T-helper 17 cell (primary cell): ENCODE results near the gene BCL2L13. TPM values are rescaled to one million over a fixed set of nuclear protein-coding genes. Genes with fewer than 3 reads are reported as not detected.
A peak's percentile ranks its signal among the peaks of the same experiment; 100 is the strongest.

ENCODE experiments used
- ATAC-seq: fragments of 150-1000 bp; cut with Tn5 transposase; 2 replicates; pipeline ENCODE4 v1.10.0; 2021; ENCODE audit warnings: mild to moderate bottlenecking, moderate library complexity
- DNase-seq, 3 donors: peaks; one replicate each; pipeline versions ENCODE4 v3.0.0 to v3.0.0-alpha.2; 2020 to 2021
- H3K9me3 ChIP-seq: one replicate; pipeline ENCODE4 v1.7.0; 2013; ENCODE audit warnings: low read length, mild to moderate bottlenecking; ENCODE audit not compliant: control insufficient read depth, poor library complexity, severe bottlenecking
- H3K27ac Mint-ChIP-seq: one replicate; pipeline ENCODE4 v1.8.0; 2022; ENCODE audit warnings: mild to moderate bottlenecking, moderate library complexity, mixed read lengths
- H3K27me3 Mint-ChIP-seq: one replicate; pipeline ENCODE4 v1.8.0; 2022; ENCODE audit warnings: mixed read lengths
- H3K36me3 Mint-ChIP-seq: one replicate; pipeline ENCODE4 v1.8.0; 2022; ENCODE audit warnings: low read depth, mixed read lengths
- H3K4me1 Mint-ChIP-seq: one replicate; pipeline ENCODE4 v1.8.0; 2022; ENCODE audit warnings: mild to moderate bottlenecking, mixed read lengths
- H3K4me3 Mint-ChIP-seq: one replicate; pipeline ENCODE4 v1.8.0; 2022; ENCODE audit warnings: mild to moderate bottlenecking, moderate library complexity, mixed read lengths
- total RNA-seq, 4 donors: library from RNA in 2 of 4; stranded (reverse) in 2 of 4; gene quantifications; one replicate each; pipeline ENCODE4 v1.2.3 and lab custom pipeline; 2022 to 2026

BCL2L13 gene
- 10 to 100 TPM; 18.8 to 21.3 TPM for total RNA-seq
- total RNA-seq (lab: John Stamatoyannopoulos, UW) = 51.9 to 67.8 reads per million in 2 donors

- H3K4me3 Mint-ChIP-seq = peak within 1 kb of the TSS; percentile 95
- peak; percentile 94 for ATAC-seq
- H3K9me3 ChIP-seq = no peaks in the 10 kb centered on the region
- DNase-seq = peak; percentile 81 to 82 (median 82)
- H3K4me1 Mint-ChIP-seq = peaks cover 17% of the 10 kb centered on the region
- no peaks in the 10 kb centered on the region for H3K27me3 Mint-ChIP-seq
- peaks cover 5% of the 10 kb centered on the region for H3K36me3 Mint-ChIP-seq
- H3K27ac Mint-ChIP-seq = peak within 1 kb of the TSS; percentile 99
Observed at GRCh38 chr22:17638432-17639246, at the start of gene BCL2L13. Gene BCL2L13, plus strand, starts transcription at chr22:17638757. Its CDS starts 16,955 bp downstream, at chr22:17655712.

GRCh38 chr22:17589810-17590375 lies 48.7 kb upstream of the BCL2L13 start:
- H3K9me3 ChIP-seq = no peaks in the 10 kb centered on the region
- no peaks in the 10 kb centered on the region for H3K4me1 Mint-ChIP-seq
- H3K36me3 Mint-ChIP-seq = no peaks in the 10 kb centered on the region
- no peaks in the 10 kb centered on the region for H3K27me3 Mint-ChIP-seq
- peak overlapping the region; percentile 14 for H3K27ac Mint-ChIP-seq
- H3K4me3 Mint-ChIP-seq = no peak overlapping the region
- DNase-seq = no peak
- no peak for ATAC-seq

- Mint-ChIP-seq H3K27ac (peak overlapping the region; percentile 14), H3K4me3 (no peak overlapping the region), H3K4me1 (no peaks in the 10 kb centered on the region), H3K27me3 (no peaks in the 10 kb centered on the region), H3K36me3 (no peaks in the 10 kb centered on the region)
- no peak for ATAC-seq
- no peak for DNase-seq
- no peaks in the 10 kb centered on the region for H3K9me3 ChIP-seq
Observed at GRCh38 chr22:17590586-17590985, 48.0 kb upstream of the BCL2L13 start.

- no peaks in the 10 kb centered on the region for H3K27me3 Mint-ChIP-seq
- H3K4me1 Mint-ChIP-seq = no peaks in the 10 kb centered on the region
- no peak overlapping the region for H3K4me3 Mint-ChIP-seq
- no peaks in the 10 kb centered on the region for H3K9me3 ChIP-seq
- ATAC-seq = no peak
- no peak for DNase-seq
- no peak overlapping the region for H3K27ac Mint-ChIP-seq
- H3K36me3 Mint-ChIP-seq = peaks cover 3% of the 10 kb centered on the region
Observed at GRCh38 chr22:17592201-17592600, 46.4 kb upstream of the BCL2L13 start.

GRCh38 chr22:17596226-17596625 lies 42.3 kb upstream of the BCL2L13 start:
- Mint-ChIP-seq H3K27ac (peak overlapping the region; percentile 67), H3K36me3 (peaks cover 11% of the 10 kb centered on the region), H3K27me3 (no peaks in the 10 kb centered on the region), H3K4me1 (peaks cover 2% of the 10 kb centered on the region), H3K4me3 (no peak overlapping the region)
- no peak for ATAC-seq
- DNase-seq = no peak
- no peaks in the 10 kb centered on the region for H3K9me3 ChIP-seq

- peaks cover 11% of the 10 kb centered on the region for H3K36me3 Mint-ChIP-seq
- peak overlapping the region; percentile 67 for H3K27ac Mint-ChIP-seq
- ATAC-seq (no peak), DNase-seq (no peak)
- peaks cover 2% of the 10 kb centered on the region for H3K4me1 Mint-ChIP-seq
- H3K27me3 Mint-ChIP-seq = no peaks in the 10 kb centered on the region
- no peak overlapping the region for H3K4me3 Mint-ChIP-seq
- no peaks in the 10 kb centered on the region for H3K9me3 ChIP-seq
Observed at GRCh38 chr22:17597217-17597616, 41.3 kb upstream of the BCL2L13 start.

- DNase-seq = no peak
- H3K4me3 Mint-ChIP-seq = no peak overlapping the region
- no peaks in the 10 kb centered on the region for H3K9me3 ChIP-seq
- H3K27me3 Mint-ChIP-seq = no peaks in the 10 kb centered on the region
- H3K36me3 Mint-ChIP-seq = peaks cover 11% of the 10 kb centered on the region
- H3K27ac Mint-ChIP-seq = peak overlapping the region; percentile 73
- H3K4me1 Mint-ChIP-seq = peaks cover 2% of the 10 kb centered on the region
- ATAC-seq = no peak
Observed at GRCh38 chr22:17598318-17598717, 40.2 kb upstream of the BCL2L13 start.

- Mint-ChIP-seq H3K36me3 (peaks cover 12% of the 10 kb centered on the region), H3K4me3 (no peak overlapping the region), H3K4me1 (peaks cover 5% of the 10 kb centered on the region), H3K27me3 (no peaks in the 10 kb centered on the region), H3K27ac (peak overlapping the region; percentile 54)
- ATAC-seq = no peak
- H3K9me3 ChIP-seq = no peaks in the 10 kb centered on the region
- DNase-seq = no peak
Observed at GRCh38 chr22:17601031-17601430, 37.5 kb upstream of the BCL2L13 start.

- no peaks in the 10 kb centered on the region for H3K9me3 ChIP-seq
- Mint-ChIP-seq H3K27me3 (no peaks in the 10 kb centered on the region), H3K36me3 (peaks cover 5% of the 10 kb centered on the region), H3K4me3 (no peak overlapping the region), H3K27ac (peak overlapping the region; percentile 39), H3K4me1 (peaks cover 4% of the 10 kb centered on the region)
- ATAC-seq (no peak), DNase-seq (no peak)
Observed at GRCh38 chr22:17603668-17604067, 34.9 kb upstream of the BCL2L13 start.

GRCh38 chr22:17606496-17606895 lies 32.1 kb upstream of the BCL2L13 start:
- no peak for DNase-seq
- no peaks in the 10 kb centered on the region for H3K9me3 ChIP-seq
- Mint-ChIP-seq H3K27me3 (no peaks in the 10 kb centered on the region), H3K4me1 (peaks cover 10% of the 10 kb centered on the region), H3K36me3 (peaks cover 2% of the 10 kb centered on the region), H3K27ac (no peak overlapping the region), H3K4me3 (no peak overlapping the region)
- ATAC-seq = no peak

- H3K4me3 Mint-ChIP-seq = no peak overlapping the region
- ATAC-seq (no peak), DNase-seq (no peak)
- no peaks in the 10 kb centered on the region for H3K9me3 ChIP-seq
- H3K27ac Mint-ChIP-seq = no peak overlapping the region
- H3K4me1 Mint-ChIP-seq = peaks cover 10% of the 10 kb centered on the region
- H3K36me3 Mint-ChIP-seq = peaks cover 7% of the 10 kb centered on the region
- H3K27me3 Mint-ChIP-seq = no peaks in the 10 kb centered on the region
Observed at GRCh38 chr22:17607891-17608521, 30.6 kb upstream of the BCL2L13 start.

GRCh38 chr22:17612057-17612456 lies 26.5 kb upstream of the BCL2L13 start:
- peaks cover 4% of the 10 kb centered on the region for H3K36me3 Mint-ChIP-seq
- ATAC-seq (no peak), DNase-seq (no peak)
- H3K9me3 ChIP-seq = no peaks in the 10 kb centered on the region
- peaks cover 5% of the 10 kb centered on the region for H3K4me1 Mint-ChIP-seq
- H3K27me3 Mint-ChIP-seq = no peaks in the 10 kb centered on the region
- peak overlapping the region; percentile 49 for H3K27ac Mint-ChIP-seq
- H3K4me3 Mint-ChIP-seq = no peak overlapping the region

GRCh38 chr22:17613280-17613679 lies 25.3 kb upstream of the BCL2L13 start:
- H3K27me3 Mint-ChIP-seq = no peaks in the 10 kb centered on the region
- no peak for ATAC-seq
- peaks cover 5% of the 10 kb centered on the region for H3K4me1 Mint-ChIP-seq
- DNase-seq = no peak
- H3K27ac Mint-ChIP-seq = peak overlapping the region; percentile 59
- no peaks in the 10 kb centered on the region for H3K9me3 ChIP-seq
- H3K4me3 Mint-ChIP-seq = no peak overlapping the region
- peaks cover 4% of the 10 kb centered on the region for H3K36me3 Mint-ChIP-seq
